NCI-H1105 (cell line): ENCODE data around the gene PIK3AP1.
A peak's percentile ranks its signal among the peaks of the same experiment; 100 is the strongest.

Source experiments
- DNase-seq: peaks from one replicate; lab custom pipeline; 2025; lab: John Stamatoyannopoulos, UW

The PIK3AP1 gene

DNA sequence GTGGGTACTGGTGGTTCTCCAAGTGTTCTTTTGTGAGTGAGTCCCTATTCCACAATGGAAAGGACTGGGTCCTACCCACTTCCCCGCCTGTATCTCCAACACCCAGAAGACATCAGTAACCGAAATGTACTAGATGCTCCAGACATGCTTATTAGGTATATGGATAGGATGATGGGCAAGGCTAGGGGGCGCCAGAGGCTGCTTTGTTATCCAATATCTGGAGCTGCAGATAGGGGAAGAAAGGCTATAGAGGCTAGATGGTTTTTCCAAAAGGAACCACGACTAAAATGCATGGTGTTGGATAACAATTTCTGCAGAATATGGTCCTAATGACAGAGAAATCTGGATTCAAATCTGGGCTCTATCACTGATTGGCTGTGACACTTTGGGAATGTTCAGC lies 77.3 kb downstream of the PIK3AP1 start:
- peak; percentile 24 for DNase-seq

DNA sequence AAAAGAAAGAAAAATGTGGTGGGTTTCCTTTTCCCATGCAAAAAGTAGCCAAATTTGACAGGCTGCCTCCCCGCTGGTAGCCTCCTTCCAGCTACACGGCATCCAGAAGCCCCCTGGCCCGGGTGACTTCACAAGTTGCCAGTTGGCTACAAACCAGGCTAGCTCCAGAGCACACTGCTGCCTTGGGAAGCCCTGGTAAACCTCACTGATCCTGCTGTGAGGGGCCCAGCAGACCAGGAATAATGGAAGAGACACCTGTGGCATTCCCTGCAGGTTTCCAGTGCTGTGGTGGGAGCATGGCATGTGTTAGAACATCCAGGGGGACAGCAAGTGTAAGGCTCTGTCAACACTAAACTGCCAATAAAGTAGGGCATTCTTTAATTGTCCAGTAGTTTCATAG lies 77.8 kb downstream of the PIK3AP1 start:
- DNase-seq, result no peak

DNA sequence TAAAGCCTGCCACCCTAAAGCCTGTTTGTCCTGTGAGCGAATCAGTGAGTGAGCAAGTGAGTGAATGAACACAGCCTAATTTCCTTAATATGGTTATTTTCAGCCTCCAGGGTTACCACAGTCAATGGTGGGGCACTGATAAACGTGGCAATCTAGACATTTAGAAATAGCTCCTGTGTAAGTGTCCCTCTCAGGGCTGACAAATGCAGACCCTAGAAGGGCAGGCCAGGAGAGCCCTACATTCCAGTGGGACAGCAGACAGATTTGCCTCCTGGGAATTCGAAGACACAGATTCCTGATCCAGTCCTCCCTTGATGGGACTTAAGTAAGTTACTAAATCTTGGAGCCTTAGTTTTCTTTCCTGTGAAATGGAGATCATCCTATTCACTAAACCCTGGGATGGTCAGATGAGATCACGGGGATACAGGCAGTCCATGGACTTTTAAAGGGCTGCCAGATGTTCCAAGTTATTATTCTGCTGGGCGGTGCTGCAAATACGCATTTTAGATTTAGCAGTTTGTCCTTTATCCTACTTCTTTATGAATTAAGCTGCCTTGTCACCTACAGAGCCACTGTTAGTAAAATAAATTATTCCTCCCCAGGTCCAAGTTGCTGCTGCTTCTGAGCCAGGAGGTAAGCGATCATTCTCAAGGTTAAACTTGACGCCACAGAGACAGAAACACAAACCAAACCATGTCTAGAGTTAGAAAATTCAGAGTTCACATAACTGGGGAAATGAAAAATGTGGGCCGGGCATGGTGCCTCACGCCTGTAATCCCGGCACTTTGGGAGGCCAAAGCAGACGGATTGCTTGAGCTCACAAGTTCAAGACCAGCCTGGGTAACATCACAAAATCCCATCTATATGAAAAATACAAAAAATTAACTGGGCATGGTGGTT lies 78.7 kb downstream of the PIK3AP1 start:
- DNase-seq, result no peak

DNA sequence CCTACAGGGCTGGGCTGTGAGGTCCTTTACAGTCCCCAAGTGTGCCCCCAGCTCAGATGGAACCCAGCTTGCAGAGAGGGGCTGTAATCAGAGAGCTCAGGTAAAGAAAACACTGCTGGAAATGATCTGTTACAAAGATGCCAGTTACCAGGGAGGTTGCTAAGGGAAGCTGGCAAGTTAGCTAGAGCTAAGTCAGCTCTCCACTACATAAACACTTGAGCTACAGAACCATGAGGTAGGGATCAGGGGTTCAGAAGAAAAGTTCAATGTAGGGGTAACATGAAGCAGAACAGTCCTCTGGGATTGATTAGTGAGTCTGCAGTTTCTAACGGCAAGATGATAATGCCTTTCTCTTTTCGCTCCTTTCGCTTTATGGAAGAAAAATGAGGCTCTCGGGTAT lies 80.4 kb downstream of the PIK3AP1 start:
- DNase-seq, result no peak

DNA sequence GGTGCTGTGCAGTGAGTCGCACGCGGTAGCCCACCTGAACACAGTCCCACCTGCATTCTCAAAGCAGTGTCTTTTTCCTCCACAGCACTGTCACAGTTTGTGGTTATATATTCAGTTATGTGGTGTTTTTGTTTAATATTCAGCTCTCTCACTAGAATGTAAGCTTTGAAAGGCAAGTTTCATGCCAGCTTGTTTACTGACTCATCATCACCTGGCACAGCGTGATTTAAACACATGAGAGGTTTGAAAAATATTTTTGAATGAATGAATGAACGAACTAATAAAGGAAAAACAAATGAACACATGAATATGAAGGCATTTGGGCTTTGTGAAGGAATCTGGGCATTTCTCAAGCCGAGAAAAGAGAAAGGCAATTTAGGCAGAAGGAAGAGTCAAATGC lies 81.6 kb downstream of the PIK3AP1 start:
- DNase-seq, result no peak

DNA sequence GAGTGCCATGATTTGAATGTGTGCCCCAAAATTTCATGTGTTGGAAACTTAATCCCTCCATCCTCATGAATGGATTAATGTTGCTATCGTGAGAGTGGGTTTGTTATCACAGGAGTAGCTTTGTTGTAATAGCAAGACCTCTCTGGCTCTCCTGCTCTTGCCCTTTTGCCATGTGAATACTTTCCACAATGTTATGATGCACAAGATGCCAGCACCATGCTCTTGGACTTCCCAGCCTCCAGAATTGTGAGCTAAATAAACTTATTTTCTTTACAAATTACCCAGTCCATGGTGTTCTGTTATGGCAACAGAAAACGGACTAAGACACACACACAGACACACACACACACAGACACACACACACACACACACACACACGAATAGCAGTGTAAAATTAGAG lies 82.2 kb downstream of the PIK3AP1 start:
- DNase-seq, result no peak

DNA sequence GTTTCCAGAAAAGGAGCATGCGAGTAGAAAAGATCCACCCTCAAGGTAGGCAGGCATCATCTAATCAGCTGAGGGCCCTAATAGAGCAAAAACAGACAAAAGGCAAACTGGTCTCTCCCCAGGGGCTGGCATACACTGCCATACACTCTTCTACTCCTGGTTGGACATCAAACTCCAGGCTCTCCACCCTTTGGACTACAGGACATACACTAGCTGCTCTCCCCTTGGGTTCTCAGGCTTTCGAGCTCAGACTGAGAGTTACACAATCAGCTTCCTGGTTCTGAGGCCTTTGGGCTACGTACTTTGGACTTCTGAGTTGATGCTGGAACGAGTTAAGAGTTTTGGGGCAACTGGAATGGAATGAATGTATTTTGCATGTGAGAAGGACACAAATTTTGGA lies 82.6 kb downstream of the PIK3AP1 start:
- no peak for DNase-seq

DNA sequence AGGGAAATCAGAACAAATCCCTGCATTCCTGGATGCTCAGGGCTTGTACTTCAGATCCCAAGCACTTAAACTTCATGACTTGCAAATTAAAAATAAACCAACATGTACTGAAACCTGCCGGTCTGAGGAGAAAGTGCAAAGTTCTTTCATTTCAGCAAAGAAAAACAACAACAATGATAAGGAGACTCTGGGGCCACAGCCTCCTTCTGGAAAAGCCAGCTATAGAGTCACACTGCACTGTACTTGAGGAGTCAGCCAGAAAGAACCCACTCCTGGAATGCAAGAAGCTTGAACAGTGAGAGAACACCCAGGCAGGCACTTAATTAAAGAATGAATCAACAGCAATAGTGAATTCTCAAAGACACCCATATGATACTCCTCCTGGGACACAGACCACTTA lies 83.8 kb downstream of the PIK3AP1 start:
- no peak for DNase-seq

DNA sequence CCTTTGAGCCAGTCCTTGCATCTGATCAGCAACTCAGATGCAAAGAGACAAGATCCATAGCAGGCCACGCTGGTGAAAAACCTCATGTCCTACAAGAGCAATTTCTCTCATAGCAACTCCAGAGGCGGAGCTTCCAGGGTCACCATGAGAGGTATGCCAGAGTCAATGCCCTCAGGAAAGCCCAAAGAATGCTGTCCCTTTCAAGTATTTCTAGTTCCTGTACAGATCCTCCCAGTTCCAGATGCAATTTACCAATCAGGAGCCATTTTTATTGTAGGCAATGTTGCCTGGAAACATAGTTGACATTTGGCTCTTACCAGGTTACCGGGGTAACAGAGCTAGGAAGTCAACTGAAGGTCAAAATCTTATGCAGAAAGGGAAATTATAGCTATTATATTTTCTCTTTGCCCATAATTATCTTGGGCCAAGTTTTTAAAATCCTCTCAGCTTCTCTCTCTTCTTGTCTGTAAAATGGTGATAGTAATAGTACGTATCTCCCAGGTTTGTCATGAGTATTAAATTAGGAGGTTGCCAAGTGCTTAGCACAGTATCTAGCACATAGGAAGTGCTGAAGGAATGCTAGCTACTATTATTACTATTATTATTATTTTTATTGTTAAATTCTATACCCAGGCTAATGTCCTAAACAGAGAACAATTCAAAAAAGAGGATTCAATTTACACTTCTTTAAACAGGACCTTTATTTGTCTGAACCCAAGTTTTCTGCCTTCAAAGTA lies 87.2 kb downstream of the PIK3AP1 start:
- no peak for DNase-seq

DNA sequence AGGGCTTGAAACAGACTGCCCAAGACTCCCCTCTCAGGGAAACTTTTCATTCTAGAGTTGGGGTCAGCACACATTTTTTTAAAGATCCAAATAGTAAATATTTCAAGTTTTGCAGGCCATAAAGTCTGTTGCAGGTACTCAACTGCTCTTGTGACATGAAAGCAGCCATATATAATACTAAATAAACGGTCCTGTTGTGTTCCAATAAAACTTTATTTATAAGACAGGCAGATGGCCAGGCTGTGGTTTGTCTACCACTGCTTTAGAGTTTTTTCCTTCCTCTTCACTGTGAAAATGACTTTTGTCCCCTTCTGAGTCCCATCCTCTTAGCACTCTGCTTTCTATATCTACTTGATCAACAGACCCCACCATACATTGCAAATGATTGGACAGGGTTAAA lies 93.0 kb downstream of the PIK3AP1 start:
- no peak for DNase-seq

DNA sequence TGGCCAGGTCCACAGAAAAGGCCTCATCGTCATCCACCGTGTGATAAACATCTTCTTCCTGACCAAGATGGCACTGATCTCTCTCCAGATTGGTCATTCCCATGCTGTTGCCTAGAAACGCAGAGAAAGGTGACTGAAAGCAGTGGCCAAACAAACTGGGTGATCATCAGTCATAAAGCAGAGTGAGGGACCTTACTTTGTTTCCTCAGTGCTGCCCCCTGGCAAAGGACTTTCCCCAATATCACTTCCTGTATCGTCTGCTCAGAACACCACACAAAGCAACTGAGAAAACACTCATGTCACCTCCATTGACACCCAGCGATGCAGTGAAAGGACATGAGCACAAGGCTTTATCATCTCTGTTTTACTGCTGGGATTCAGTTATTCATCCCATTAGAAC lies 93.5 kb downstream of the PIK3AP1 start:
- DNase-seq, result no peak

DNA sequence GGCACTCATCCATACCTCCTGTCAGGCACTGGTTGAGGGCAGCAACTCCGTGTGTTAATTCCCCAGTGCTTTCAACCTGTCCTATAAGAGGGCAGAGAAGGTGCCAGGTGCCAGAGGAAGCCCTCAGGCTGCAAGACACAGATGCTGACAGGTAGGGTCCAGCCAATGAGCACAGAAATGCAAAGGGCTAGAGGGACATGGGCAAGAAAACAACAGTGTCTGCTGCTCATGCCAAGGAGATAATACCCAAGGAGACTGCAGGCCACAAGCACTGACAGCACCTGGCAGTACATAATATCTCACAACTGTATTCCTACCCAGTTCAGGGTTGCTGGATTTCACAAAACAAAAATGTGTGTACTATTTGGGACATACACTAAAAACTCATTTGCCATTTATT lies 95.1 kb downstream of the PIK3AP1 start:
- no peak for DNase-seq

DNA sequence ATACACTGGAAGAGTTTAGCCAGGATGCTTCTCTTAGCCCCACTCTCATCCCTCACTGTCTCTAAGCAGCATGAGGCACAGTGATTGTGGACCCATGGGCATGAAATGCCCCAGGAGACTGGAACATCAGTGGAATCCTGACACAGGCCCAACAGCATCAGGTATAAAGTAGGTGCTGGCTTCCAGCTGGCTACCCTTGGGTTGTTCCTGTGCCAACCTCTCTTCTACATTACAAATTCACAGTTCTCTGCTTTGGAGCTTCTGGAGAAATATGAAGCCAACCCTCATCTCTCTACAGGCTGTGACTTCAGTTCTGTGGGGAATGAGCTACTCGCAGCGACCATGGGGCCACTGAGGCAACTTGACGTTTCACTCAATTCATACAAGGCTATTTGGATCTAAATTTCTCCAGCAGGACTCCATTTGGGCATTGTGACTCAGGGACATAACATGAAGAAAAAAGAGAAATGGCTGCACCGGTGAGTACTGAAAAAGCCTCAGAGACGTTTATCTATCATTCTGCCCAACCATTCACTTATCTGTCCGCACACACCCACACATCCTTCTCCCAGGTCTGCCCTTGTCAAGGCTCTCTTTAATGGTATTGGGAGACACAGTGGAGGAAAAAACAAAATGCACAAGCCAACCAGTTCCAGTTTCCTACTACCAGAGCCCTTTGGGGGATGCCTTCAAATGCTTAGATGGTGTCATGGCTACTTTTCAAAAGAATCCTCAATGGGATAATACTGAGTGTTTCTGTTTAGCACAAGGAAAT lies 98.1 kb downstream of the PIK3AP1 start:
- no peak for DNase-seq

DNA sequence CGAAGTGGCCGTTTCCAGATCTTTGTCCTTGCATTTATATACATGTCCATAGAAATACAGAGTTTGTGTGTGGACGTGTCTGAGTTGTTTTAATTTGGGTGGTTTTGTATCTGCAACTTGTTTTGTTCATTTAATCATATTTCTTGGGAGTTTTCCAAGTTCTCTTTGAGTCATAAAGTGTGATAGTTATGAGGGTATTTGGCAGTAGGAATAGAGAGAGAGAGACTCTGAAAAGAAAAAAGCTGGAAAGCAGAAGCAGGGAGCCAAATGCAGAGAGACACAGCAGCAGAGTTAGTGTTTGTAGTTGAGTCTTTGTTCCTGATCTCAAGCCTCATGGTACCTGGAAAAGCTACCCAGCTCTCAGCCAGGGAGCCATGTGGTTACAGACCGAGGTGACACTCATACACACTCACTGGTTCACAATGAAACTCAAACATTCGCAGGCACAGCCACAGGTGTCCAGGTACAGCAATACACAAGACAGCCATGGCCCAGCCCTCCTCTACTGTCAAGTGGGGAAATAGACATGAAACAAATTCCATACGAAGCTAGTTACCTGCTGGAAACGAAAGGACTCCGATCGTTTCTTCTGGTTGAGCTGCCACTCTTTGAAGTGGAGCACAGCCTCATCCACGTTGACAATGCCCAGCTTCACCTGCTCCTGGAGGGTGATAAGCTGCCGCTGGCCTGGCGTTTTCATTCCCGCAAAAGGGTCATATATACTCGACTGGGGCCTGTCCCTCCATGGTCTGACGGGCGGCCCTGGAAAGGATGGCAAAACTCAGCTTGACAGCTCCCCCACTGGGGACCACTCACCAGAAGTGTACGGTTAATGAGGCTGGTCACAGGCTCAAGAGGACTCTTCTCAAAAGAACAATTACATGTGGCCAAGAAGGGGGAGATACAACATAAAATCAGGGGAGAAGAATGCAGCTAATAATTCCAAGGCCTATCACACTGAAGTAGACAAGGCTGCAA lies 100.2 kb downstream of the PIK3AP1 start:
- no peak for DNase-seq

DNA sequence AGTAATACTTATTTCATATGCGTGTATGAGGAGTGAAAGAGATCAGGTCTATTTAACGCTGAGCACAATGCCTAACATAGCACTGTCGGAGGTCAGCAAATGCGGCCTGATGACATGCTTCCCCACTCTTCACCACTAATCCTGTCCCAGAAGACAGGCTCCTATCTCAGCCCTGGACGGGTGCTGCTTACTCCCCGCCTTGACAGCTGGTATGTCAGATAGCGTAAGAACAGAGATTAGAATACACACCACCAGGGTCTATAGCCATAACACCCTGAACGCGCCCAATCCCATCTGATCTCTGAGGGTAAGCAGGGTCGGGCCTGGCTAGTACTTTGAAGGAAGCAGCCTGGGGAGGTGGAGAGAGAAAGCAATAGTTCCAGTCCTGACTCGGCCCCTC lies 101.2 kb downstream of the PIK3AP1 start:
- no peak for DNase-seq

DNA sequence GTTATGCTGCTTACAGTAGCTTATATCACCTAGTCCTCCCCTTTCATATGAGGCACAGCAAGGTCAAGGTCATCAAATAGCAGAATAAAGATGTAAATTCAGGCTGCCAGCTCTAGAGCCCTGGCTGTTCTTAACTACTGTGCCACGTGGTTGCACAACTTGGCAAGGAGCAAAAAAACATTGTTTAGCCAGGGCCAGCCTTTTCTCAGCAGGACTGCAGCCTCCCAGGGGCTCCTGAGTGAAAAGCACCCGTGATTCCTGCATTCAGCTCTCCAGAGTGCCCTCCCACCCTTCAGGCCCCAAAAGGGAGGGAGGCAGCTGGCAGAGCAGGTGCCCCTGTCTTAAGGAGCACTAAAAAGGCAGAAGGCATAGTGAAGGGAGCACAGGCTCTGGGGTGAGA lies 101.7 kb downstream of the PIK3AP1 start:
- no peak for DNase-seq

DNA sequence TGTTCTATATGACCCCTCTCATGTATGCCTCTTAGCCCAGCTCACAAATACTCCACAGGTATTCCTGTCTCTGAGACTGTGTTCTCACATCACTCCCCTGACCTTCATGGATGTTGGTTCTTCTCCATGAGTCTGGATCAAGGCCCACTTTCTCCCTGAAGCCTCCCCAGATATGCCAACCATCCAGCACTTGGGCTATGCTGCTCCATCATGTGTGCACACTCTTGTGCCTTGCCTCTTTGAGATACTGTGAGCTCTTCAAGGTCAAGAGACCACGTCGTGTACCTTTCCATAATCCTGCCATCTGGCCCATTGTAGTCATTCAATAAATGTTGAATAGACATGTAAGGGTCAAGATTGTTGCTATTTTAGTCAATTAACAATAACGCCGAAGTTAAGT lies 103.4 kb downstream of the PIK3AP1 start:
- DNase-seq, result no peak

DNA sequence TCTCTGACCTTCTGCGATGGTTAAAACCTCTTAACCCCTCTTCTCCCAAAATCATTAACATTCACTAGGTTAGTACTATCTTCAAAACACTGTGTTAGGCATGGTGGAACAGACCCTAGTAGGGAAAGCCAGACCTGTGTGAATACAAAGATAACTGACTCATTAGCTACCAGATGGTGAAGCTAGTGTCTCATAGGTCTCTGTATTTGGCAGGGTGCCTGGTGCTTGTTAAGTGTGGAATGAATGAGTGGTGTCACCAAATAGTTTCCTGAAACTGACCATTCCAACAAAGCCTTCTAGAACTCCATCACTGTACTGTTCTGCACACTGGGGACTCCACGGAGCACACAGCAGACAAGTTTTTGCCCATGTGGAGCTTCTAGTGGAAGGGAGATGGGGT lies 105.8 kb downstream of the PIK3AP1 start:
- DNase-seq, result no peak

DNA sequence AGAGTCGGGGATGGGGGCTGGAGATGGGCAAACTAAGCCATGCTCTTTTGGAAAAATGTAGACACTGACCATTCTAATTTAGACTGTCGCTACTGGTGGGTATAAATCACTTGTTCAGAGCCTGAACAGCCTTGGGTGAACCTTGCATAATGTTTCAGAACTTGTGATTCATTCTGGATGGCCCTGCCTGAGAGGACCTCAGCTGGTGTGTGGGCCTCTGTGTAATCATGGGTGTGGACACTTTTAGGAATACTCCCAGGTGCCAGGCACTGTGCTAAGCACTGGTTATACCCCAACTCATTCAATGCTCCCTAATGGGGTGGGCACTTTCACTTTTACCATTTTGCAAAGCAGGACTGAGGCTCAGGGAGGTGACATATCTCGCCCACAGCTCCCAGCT lies 106.7 kb downstream of the PIK3AP1 start:
- DNase-seq, result no peak

DNA sequence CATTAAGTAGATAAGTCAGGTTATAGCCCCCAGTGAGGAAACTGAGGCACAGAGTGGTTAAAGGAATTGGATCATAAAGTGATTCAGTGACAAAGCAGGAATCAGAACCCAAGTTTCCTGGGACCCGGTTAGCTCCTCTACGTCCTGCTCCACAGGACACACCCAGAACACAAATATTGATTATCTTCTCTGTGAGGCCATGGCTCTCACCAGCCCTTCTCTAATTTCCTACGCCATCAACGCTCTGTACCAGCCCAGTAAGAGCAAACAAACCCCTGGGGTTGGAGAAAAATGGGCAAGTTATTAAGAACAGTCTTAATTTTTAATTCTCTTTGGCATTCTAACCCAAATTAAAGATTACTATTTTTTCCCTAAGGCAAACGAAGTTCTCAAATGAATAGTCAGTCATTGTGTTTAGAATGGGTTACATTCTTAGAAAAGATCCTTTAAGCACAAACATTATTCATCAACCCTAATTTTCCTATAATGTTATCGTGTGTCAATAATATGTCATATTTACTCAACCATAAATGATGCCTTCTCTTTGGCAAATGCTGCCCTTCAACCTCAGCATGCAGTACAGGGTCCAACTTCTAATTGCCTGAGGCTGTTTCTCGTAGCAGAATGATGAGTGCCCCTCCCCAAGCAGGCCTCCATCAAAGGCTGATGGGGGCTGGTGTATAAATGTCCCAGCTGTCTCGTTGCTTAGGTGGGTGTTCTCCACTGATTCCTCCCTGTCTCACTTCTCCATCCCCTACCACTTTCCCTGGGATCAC lies 108.1 kb downstream of the PIK3AP1 start:
- no peak for DNase-seq

DNA sequence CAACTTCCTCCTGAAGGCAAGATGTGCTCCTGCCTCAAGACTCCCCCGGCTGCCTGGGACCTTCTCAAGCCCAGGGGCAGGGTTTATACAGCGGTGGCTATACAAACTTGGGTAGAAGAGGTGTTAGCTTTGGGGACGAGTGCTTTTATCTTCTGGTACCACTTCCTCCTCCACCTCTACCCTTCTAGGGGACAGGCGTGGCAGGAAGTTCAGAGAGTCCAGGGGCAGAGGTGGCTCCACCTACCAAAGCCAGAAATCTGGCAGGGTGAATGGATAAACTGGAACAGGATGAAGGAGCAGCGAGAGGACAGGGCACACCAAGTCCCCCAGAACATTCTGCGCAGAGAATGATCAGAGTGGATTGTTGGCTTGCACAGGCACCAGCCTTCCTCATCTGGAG lies 109.5 kb downstream of the PIK3AP1 start:
- DNase-seq, result no peak
